ENCODE measurements around the gene DNMT3A.

- TF ChIP-seq CTCF (conservative IDR thresholded peaks at IDR 0.05; ENCODE audit: low read depth, low read length) (no peak), EZH2phosphoT487 (IDR thresholded peaks at IDR 0.05; ENCODE audit: borderline replicate concordance, low read length) (no peak), EZH2 (IDR thresholded peaks at IDR 0.05; ENCODE audit: low read length, unreplicated experiment) (no peak)
These were observed 48.6 kb downstream of the DNMT3A start for GRCh38 chr2:25293145-25293544.

All from PC-3 (cell line).